HG02588 (cell line): Measurements from ENCODE around the gene TSSK6.

Experiments
- ATAC-seq: cut with Tn5 transposase; IDR thresholded peaks from one replicate; pipeline ENCODE4 v1.9.1; 2021; ENCODE audit warnings: mild to moderate bottlenecking, moderate library complexity; ENCODE audit not compliant: unreplicated experiment

Gene TSSK6

GRCh38 chr19:19465436-19466070 is 49.8 kb downstream of the TSSK6 start:
- ATAC-seq = no peak

- ATAC-seq = no peak
These were observed 50.8 kb downstream of the TSSK6 start for GRCh38 chr19:19464339-19465098.
